Measurements from ENCODE around the gene KCTD16. TPM values are rescaled to one million over a fixed set of nuclear protein-coding genes. Genes with fewer than 3 reads are reported as not detected.

The KCTD16 gene
- total RNA-seq, 2 experiments from 2014 or later: 0.19 to 0.32 TPM

- H4K20me1 ChIP-seq (ENCODE audit: insufficient read depth, low read length): no peaks in the 10 kb centered on the region
- no peak overlapping the region for H2AFZ ChIP-seq (ENCODE audit: low read length)
- H3K27ac ChIP-seq (ENCODE audit: low read depth, low read length, poor library complexity, severe bottlenecking): no peak overlapping the region
- no TSS peak for BruUV-seq (replicated peaks)
- no peaks in the 10 kb centered on the region for H3K36me3 ChIP-seq (ENCODE audit: insufficient read depth, low read length)
- intact Hi-C loops (cut with micrococcal nuclease; ENCODE audit: unreplicated experiment): no loop called here
- H3K9me2 ChIP-seq (ENCODE audit: insufficient read depth, low read length): no peaks in the 10 kb centered on the region
- H3K4me3 ChIP-seq (ENCODE audit: low read depth, low read length, poor library complexity, severe bottlenecking): no peak overlapping the region
- no peak for DNase-seq (ENCODE audit: low spot score)
- TF ChIP-seq EZH2phosphoT487 (IDR thresholded peaks at IDR 0.05; ENCODE audit: borderline replicate concordance, low read depth, low read length): no peak
- TF ChIP-seq CTCF (conservative IDR thresholded peaks at IDR 0.05; ENCODE audit: low read length): no peak
- no peak overlapping the region for H3K4me2 ChIP-seq (ENCODE audit: low read length)
- H3K9me3 ChIP-seq (ENCODE audit: low read length): no peaks in the 10 kb centered on the region
- ChIA-PET CTCF (ENCODE audit: unreplicated experiment) (no interaction called here), POLR2A (interaction anchor here (0.6 to 0.7 kb wide), 4 partner anchors 71 to 1668 kb away, joined by 3 to 4 read pairs (median 4); no protein-coding TSS in a partner anchor)
- no peaks in the 10 kb centered on the region for H3K79me2 ChIP-seq (ENCODE audit: insufficient read depth, low read depth, low read length)
- no peaks in the 10 kb centered on the region for H3K4me1 ChIP-seq (ENCODE audit: insufficient read depth, low read length, poor library complexity, severe bottlenecking)
These were observed 291.9 kb downstream of the KCTD16 start for GRCh38 chr5:144462577-144462976.

DNA sequence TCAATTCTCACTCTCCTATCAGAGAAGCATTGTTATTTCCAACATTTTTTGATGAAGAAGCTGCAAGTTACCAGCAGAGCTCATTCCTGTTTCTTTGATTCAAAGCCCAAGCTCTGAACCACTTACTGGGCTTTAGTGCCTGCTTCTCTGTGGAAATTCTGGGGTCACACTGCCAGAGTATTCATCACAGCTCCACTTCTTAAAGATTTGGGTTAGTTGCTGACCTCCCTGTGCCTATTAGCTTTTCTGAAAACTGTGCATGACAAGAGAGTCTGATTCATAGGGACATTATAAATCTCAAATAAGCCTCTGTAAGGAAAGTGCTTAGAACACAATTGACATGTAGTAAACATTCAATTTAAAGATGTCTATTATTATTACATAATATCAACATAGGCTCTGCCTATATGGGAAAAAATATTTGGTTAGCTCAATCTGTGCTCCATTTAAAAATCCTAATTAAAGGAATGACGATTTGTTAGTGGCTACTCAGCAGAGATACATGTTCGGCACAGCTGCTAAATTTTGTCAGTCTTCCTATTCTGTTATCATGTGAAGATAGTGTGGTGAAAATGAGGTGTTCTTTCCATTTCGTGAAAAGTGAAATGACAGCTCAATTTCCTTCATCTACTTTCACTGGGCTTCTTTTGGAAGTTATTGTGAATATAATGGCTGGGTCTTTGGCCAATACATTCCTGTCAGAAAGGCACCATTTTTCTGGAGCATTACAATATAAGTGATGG is 293.0 kb downstream of the KCTD16 start:
- no peak overlapping the region for H3K27ac ChIP-seq (ENCODE audit: low read depth, low read length, poor library complexity, severe bottlenecking)
- intact Hi-C loops (cut with micrococcal nuclease; ENCODE audit: unreplicated experiment): no loop called here
- POLR2A ChIA-PET: interaction anchor here (0.5 kb wide), 1 partner anchor 64 kb away, joined by 3 read pairs; no protein-coding TSS in a partner anchor
- H3K4me1 ChIP-seq (ENCODE audit: insufficient read depth, low read length, poor library complexity, severe bottlenecking): no peaks in the 10 kb centered on the region
- H3K9me2 ChIP-seq (ENCODE audit: insufficient read depth, low read length): no peaks in the 10 kb centered on the region
- H2AFZ ChIP-seq (ENCODE audit: low read length): no peak overlapping the region
- H3K79me2 ChIP-seq (ENCODE audit: insufficient read depth, low read depth, low read length): no peaks in the 10 kb centered on the region
- H4K20me1 ChIP-seq (ENCODE audit: insufficient read depth, low read length): no peaks in the 10 kb centered on the region
- no peaks in the 10 kb centered on the region for H3K9me3 ChIP-seq (ENCODE audit: low read length)
- no peak overlapping the region for H3K4me3 ChIP-seq (ENCODE audit: low read depth, low read length, poor library complexity, severe bottlenecking)
- CTCF ChIA-PET (ENCODE audit: unreplicated experiment): no interaction called here
- no TSS peak for BruUV-seq (replicated peaks)
- TF ChIP-seq CTCF (conservative IDR thresholded peaks at IDR 0.05; ENCODE audit: low read length) (no peak), EZH2phosphoT487 (IDR thresholded peaks at IDR 0.05; ENCODE audit: borderline replicate concordance, low read depth, low read length) (no peak)
- DNase-seq (ENCODE audit: low spot score): no peak
- H3K4me2 ChIP-seq (ENCODE audit: low read length): no peak overlapping the region
- H3K36me3 ChIP-seq (ENCODE audit: insufficient read depth, low read length): no peaks in the 10 kb centered on the region

DNA sequence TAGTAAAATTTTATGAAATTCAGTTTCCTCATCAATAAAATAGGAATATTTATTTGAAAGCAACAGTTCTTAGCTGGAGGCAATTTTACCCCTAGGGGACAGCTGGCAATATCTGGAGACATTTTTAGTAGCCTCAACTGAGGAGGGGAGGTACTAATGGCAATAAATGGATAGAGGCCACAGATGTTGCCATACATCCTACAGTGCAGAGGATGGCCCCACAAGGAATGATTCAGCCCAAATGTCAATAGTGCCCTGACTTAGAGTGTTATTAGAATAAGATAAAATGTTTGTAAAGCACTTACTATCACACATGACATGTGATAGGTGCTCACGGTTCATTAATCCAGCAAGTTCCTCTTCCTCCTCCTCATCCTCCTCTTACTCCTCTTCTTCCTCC is 293.6 kb downstream of the KCTD16 start:
- POLR2A ChIA-PET: interaction anchor here (0.7 kb wide), 2 partner anchors 20 to 1391 kb away, joined by 6 to 7 read pairs; no protein-coding TSS in a partner anchor
- H3K27ac ChIP-seq (ENCODE audit: low read depth, low read length, poor library complexity, severe bottlenecking): no peak overlapping the region
- no TSS peak for BruUV-seq (replicated peaks)
- intact Hi-C loops (cut with micrococcal nuclease; ENCODE audit: unreplicated experiment): no loop called here
- DNase-seq (ENCODE audit: low spot score): no peak
- no peak overlapping the region for H2AFZ ChIP-seq (ENCODE audit: low read length)
- H3K9me3 ChIP-seq (ENCODE audit: low read length): no peaks in the 10 kb centered on the region
- H3K4me3 ChIP-seq (ENCODE audit: low read depth, low read length, poor library complexity, severe bottlenecking): no peak overlapping the region
- CTCF ChIA-PET (ENCODE audit: unreplicated experiment): no interaction called here
- H4K20me1 ChIP-seq (ENCODE audit: insufficient read depth, low read length): no peaks in the 10 kb centered on the region
- H3K4me1 ChIP-seq (ENCODE audit: insufficient read depth, low read length, poor library complexity, severe bottlenecking): no peaks in the 10 kb centered on the region
- no peaks in the 10 kb centered on the region for H3K79me2 ChIP-seq (ENCODE audit: insufficient read depth, low read depth, low read length)
- no peaks in the 10 kb centered on the region for H3K36me3 ChIP-seq (ENCODE audit: insufficient read depth, low read length)
- TF ChIP-seq EZH2phosphoT487 (IDR thresholded peaks at IDR 0.05; ENCODE audit: borderline replicate concordance, low read depth, low read length) (no peak), CTCF (conservative IDR thresholded peaks at IDR 0.05; ENCODE audit: low read length) (no peak)
- no peaks in the 10 kb centered on the region for H3K9me2 ChIP-seq (ENCODE audit: insufficient read depth, low read length)
- H3K4me2 ChIP-seq (ENCODE audit: low read length): no peak overlapping the region

Data from OCI-LY7 (cell line).